ENCODE measurements around the gene SYNE2. TPM values are rescaled to one million over a fixed set of nuclear protein-coding genes. Genes with fewer than 3 reads are reported as not detected.

Gene SYNE2
- polyA plus RNA-seq, 10 donors, result 44.3 to 66.5 (median 52.4) TPM

GRCh38 chr14:63960926-63961567 lies 108.2 kb downstream of the SYNE2 start:
- peak in 1 of 3 donors; percentile 39 for DNase-seq

GRCh38 chr14:63962906-63963305 lies 110.1 kb downstream of the SYNE2 start:
- peak; percentile 21 to 66 (median 31) for DNase-seq

GRCh38 chr14:63963439-63963838 lies 110.6 kb downstream of the SYNE2 start:
- peak in 1 of 3 donors; percentile 12 for DNase-seq

- no peak for DNase-seq
Observed at GRCh38 chr14:63964113-63964512, 111.3 kb downstream of the SYNE2 start.

GRCh38 chr14:63966407-63966806 lies 113.6 kb downstream of the SYNE2 start:
- DNase-seq, result no peak

- no peak for DNase-seq
Observed at GRCh38 chr14:63972323-63972932, 119.6 kb downstream of the SYNE2 start.

- DNase-seq, result no peak
Observed at GRCh38 chr14:63974176-63974575, 121.4 kb downstream of the SYNE2 start.

- DNase-seq, result no peak
Observed at GRCh38 chr14:63981569-63981968, 128.8 kb downstream of the SYNE2 start.

- DNase-seq, result no peak
Observed at GRCh38 chr14:63982156-63982555, 129.4 kb downstream of the SYNE2 start.

GRCh38 chr14:63982629-63983028 lies 129.8 kb downstream of the SYNE2 start:
- DNase-seq, result no peak

GRCh38 chr14:63986789-63987533 lies 134.2 kb downstream of the SYNE2 start:
- peak in 1 of 3 donors; percentile 31 for DNase-seq

GRCh38 chr14:63988579-63988978 lies 135.8 kb downstream of the SYNE2 start:
- no peak for DNase-seq

- no peak for DNase-seq
Observed at GRCh38 chr14:63991833-63992232, 139.0 kb downstream of the SYNE2 start.

GRCh38 chr14:63992858-63993257 lies 140.1 kb downstream of the SYNE2 start:
- DNase-seq, result no peak

- peak in 1 of 3 donors; percentile 14 for DNase-seq
Observed at GRCh38 chr14:63993992-63994391, 141.2 kb downstream of the SYNE2 start.

GRCh38 chr14:63995285-63995684 lies 142.5 kb downstream of the SYNE2 start:
- DNase-seq, result no peak

GRCh38 chr14:63996016-63996415 lies 143.2 kb downstream of the SYNE2 start:
- DNase-seq, result no peak

- DNase-seq, result peak in 1 of 3 donors; percentile 11
Observed at GRCh38 chr14:63996625-63997220, 143.9 kb downstream of the SYNE2 start.

- DNase-seq, result no peak
Observed at GRCh38 chr14:64000749-64001148, 147.9 kb downstream of the SYNE2 start.

GRCh38 chr14:64005822-64006221 lies 153.0 kb downstream of the SYNE2 start:
- no peak for DNase-seq

- DNase-seq, result no peak
Observed at GRCh38 chr14:64008016-64008415, 155.2 kb downstream of the SYNE2 start.

- DNase-seq, result no peak
Observed at GRCh38 chr14:64012003-64012402, 159.2 kb downstream of the SYNE2 start.

- DNase-seq, result no peak
Observed at GRCh38 chr14:64012720-64013119, 159.9 kb downstream of the SYNE2 start.

Data from muscle of back (tissue), 11 donors.